GM18511 (cell line): Measurements from ENCODE around the gene MTNR1A.
"Not testable (repeated sequence)": the region's sequence is repeated elsewhere in the genome, so short reads cannot be mapped to it uniquely, and the experiment has no call there.

ENCODE experiments used
- ATAC-seq: cut with Tn5 transposase; IDR thresholded peaks from one replicate; pipeline ENCODE4 v1.9.1; 2021; ENCODE audit warnings: mild to moderate bottlenecking, moderate library complexity; ENCODE audit not compliant: unreplicated experiment

Gene MTNR1A

GRCh38 chr4:186563761-186564160, 8.4 kb upstream of the MTNR1A start:
- no peak for ATAC-seq

GRCh38 chr4:186561748-186562147, 6.4 kb upstream of the MTNR1A start:
- no peak for ATAC-seq

GRCh38 chr4:186560647-186561046, 5.3 kb upstream of the MTNR1A start:
- ATAC-seq: no peak

GRCh38 chr4:186557486-186557885, 2.1 kb upstream of the MTNR1A start:
- no peak for ATAC-seq

GRCh38 chr4:186557061-186557460, 1.7 kb upstream of the MTNR1A start:
- ATAC-seq: no peak

- no peak for ATAC-seq
Measured at GRCh38 chr4:186554539-186554913, 841 bp downstream of the MTNR1A start.

GRCh38 chr4:186553717-186554116, 1.6 kb downstream of the MTNR1A start:
- no peak for ATAC-seq

- no peak for ATAC-seq
Measured at GRCh38 chr4:186551849-186552248, 3.5 kb downstream of the MTNR1A start.

GRCh38 chr4:186545436-186545835, 9.9 kb downstream of the MTNR1A start:
- no peak for ATAC-seq

GRCh38 chr4:186543206-186543605, 12.2 kb downstream of the MTNR1A start:
- ATAC-seq: no peak

GRCh38 chr4:186541801-186542200, 13.6 kb downstream of the MTNR1A start:
- no peak for ATAC-seq

GRCh38 chr4:186537843-186538521, 17.4 kb downstream of the MTNR1A start:
- no peak for ATAC-seq

GRCh38 chr4:186536285-186536684, 19.1 kb downstream of the MTNR1A start:
- no peak for ATAC-seq

GRCh38 chr4:186534056-186534455, 21.3 kb downstream of the MTNR1A start:
- ATAC-seq: no peak

GRCh38 chr4:186523927-186524326, 31.4 kb downstream of the MTNR1A start:
- ATAC-seq: not testable (repeated sequence)

GRCh38 chr4:186516287-186516686, 39.1 kb downstream of the MTNR1A start:
- no peak for ATAC-seq

GRCh38 chr4:186514271-186514950, 41.0 kb downstream of the MTNR1A start:
- ATAC-seq: no peak

GRCh38 chr4:186504771-186505170, 50.6 kb downstream of the MTNR1A start:
- ATAC-seq: not testable (repeated sequence)

GRCh38 chr4:186502231-186502630, 53.1 kb downstream of the MTNR1A start:
- no peak for ATAC-seq

- ATAC-seq: no peak
Measured at GRCh38 chr4:186501554-186501953, 53.8 kb downstream of the MTNR1A start.

GRCh38 chr4:186500721-186501304, 54.6 kb downstream of the MTNR1A start:
- no peak for ATAC-seq

GRCh38 chr4:186499467-186499866, 55.9 kb downstream of the MTNR1A start:
- ATAC-seq: no peak
